ENCODE data around the gene SKA2. TPM values are rescaled to one million over a fixed set of nuclear protein-coding genes. Genes with fewer than 3 reads are reported as not detected.

SKA2 gene
- total RNA-seq, 4 donors from 2014 or later, result 14.7 to 29.7 (median 18.9) TPM

DNA sequence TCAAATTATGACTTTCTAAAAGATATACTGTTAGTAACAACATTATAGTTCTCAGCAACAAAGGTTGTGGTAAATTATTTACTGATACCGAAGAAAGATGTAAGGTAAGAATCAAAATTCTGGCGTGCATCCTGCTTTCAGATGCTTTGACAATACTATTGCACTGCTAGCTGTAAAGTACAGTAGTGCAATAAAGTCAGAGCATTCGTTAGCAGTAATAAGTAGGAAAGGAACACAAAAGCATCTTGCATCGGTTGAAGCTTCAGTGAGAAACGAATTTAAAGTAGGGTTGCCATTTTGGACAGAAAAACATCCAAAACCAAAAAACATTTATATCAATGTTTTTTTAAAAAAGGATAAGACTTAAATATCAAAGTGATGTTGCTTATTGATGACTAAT lies 4.0 kb downstream of the SKA2 start:
- TF ChIP-seq CTCF (IDR thresholded peaks at IDR 0.05; ENCODE audit: low read depth), result no peak

DNA sequence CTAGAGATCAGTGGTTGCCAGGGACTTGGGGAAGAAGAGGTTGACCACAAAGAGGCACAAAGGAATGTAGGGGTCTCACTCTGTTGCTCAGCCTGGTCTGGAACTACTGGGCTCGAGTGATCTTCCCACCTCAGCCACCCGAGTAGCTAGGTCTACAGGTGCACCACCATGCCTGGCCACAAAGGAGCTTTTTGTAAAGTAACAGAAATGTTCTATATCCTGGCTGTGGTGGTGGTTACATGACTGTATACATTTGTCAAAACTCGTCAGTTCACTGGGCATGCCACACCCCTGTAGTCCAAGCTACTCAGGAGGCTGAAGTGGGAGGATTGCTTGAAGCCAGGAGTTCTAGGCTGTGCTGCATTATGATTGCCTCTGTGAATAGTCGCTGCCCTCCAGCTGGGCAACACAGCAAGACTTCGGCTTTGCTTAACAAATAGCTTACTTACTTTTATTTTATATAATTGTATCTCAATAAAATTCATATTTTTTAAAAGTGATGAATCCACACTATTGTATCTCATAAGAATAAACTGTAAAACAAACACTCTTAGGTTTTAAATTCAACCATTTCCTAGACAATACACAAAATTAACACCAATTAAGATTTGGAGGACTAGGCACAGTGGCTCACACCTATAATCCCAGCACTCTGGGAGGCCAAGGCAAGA lies 5.0 kb downstream of the SKA2 start:
- TF ChIP-seq CTCF (IDR thresholded peaks at IDR 0.05; ENCODE audit: low read depth), result no peak

DNA sequence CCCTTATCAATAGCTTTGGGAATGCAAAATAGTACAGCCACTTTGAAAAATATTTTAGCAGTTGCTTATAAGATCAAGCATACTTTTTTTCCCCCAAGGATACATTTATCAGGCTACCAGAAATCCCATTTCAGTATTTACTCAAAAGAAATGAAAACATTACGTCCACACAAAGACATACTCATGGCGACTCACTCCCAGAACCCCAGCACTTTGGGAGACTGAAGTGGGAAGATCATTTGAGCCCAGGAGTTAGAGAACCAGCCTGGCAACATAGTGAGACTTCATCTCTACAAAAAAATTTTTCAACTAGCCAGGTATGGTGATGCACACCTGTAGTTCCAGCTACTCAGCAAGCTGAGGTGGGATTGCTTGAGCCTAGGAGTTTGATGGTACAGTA lies 5.9 kb downstream of the SKA2 start:
- TF ChIP-seq CTCF (IDR thresholded peaks at IDR 0.05; ENCODE audit: low read depth), result no peak

DNA sequence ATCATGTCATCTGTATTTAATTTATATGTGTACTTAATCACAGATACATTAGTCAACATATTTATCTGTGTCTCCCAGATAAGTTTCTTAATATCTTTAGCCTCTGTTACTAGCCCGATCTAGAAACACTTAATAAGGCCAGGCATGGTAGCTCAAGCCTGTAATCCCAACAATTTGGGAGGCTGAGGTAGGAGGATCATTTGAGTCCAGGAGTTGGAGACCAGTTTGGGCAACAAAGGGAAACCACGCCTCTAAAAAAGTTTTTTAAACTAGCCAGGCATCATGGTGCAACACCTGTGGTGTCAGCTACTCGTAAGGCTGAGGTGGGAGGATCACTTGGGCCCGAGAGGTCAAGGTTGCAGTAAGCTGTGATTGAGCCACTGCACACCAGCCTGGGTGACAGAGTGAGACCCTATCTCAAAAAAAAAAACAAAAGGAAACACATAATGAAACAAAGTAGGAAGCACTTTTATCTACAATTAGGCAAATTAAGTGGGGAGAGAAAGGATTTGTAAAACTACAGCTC lies 9.4 kb downstream of the SKA2 start:
- no peak for TF ChIP-seq CTCF (IDR thresholded peaks at IDR 0.05; ENCODE audit: low read depth)

DNA sequence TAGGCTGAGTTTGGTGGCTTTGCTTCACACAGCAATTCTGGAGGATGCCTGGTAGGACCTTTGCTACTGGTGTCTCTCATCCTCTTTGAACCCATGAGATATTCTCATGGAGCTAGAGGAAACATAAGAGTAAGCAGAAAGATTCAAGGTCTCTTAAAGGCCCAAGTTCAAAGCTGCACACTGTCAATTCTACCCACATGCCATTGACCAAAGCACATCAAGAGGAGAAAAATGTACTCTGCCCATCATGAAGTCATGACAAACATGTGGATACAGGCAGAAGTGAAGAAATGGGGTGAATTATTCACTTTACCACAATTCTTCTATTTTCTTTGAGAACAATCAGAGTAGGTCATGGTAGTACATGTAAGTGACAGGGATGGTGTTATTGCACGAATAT lies 13.1 kb downstream of the SKA2 start:
- TF ChIP-seq CTCF (IDR thresholded peaks at IDR 0.05; ENCODE audit: low read depth), result no peak

DNA sequence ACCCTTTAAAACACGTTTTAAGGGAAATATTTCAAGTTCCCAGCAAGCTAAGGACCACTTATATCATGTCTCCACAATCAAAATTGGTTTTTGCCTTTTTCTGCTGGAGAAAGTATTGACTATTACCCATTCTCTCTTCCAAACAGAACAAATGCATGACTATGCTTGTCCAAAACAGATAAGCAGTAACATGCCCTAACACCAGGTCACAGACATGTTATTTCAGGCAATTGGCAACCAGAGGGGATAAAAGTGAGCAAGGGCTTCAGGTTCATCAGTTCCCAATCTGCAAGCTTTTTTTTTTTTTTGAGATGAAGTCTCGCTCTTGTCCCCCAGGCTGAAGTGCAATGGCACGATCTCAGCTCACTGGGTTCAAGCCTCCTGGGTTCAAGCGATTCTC lies 15.0 kb downstream of the SKA2 start:
- no peak for TF ChIP-seq CTCF (IDR thresholded peaks at IDR 0.05; ENCODE audit: low read depth)

GRCh38 chr17:59131131-59131530 lies 23.9 kb downstream of the SKA2 start:
- TF ChIP-seq CTCF (IDR thresholded peaks at IDR 0.05; ENCODE audit: low read depth), result no peak
